BE2C (cell line): ENCODE results near the gene TATDN2.
"Not testable (repeated sequence)": the region's sequence is repeated elsewhere in the genome, so short reads cannot be mapped to it uniquely, and the experiment has no call there.

Source experiments
- DNase-seq: peaks from one replicate; pipeline ENCODE4 v3.0.0-alpha.2; 2020
- H3K27me3 ChIP-seq: fragments of 250-450 bp; sonication (Bioruptor Pico); 2 replicates; pipeline ENCODE4 v1.5.1; 2020; ENCODE audit warnings: mild to moderate bottlenecking
- H3K36me3 ChIP-seq: fragments of 250-450 bp; sonication (Bioruptor Pico); 2 replicates; pipeline ENCODE4 v1.5.1; 2020; ENCODE audit warnings: mild to moderate bottlenecking
- H3K4me1 ChIP-seq: fragments of 250-450 bp; sonication (Bioruptor Pico); 2 replicates; pipeline ENCODE4 v1.5.1; 2020
- H3K4me3 ChIP-seq: 2 replicates; pipeline ENCODE4 v1.5.1; 2011; ENCODE audit warnings: low read depth, low read length
- H3K9me3 ChIP-seq: fragments of 250-450 bp; sonication (Bioruptor Pico); 2 replicates; pipeline ENCODE4 v1.5.1; 2020
- CTCF ChIP-seq: IDR thresholded peaks from 2 replicates; pipeline ENCODE4 v1.5.1; 2012; ENCODE audit warnings: mild to moderate bottlenecking, low read depth, low read length

Gene TATDN2

GRCh38 chr3:10290481-10291176 is 42.4 kb downstream of the TATDN2 start:
- H3K27me3 ChIP-seq, result no peaks in the 10 kb centered on the region
- no peaks in the 10 kb centered on the region for H3K36me3 ChIP-seq
- no peak for TF ChIP-seq CTCF
- no peaks in the 10 kb centered on the region for H3K4me1 ChIP-seq
- H3K9me3 ChIP-seq, result no peaks in the 10 kb centered on the region
- H3K4me3 ChIP-seq, result no peak overlapping the region
- no peak for DNase-seq

GRCh38 chr3:10291641-10292040 is 43.4 kb downstream of the TATDN2 start:
- H3K27me3 ChIP-seq, result no peaks in the 10 kb centered on the region
- no peaks in the 10 kb centered on the region for H3K4me1 ChIP-seq
- H3K9me3 ChIP-seq, result no peaks in the 10 kb centered on the region
- DNase-seq, result no peak
- H3K4me3 ChIP-seq, result no peak overlapping the region
- no peaks in the 10 kb centered on the region for H3K36me3 ChIP-seq
- no peak for TF ChIP-seq CTCF

GRCh38 chr3:10292505-10293419 is 44.5 kb downstream of the TATDN2 start, which contains the start of gene GHRL:
Gene GHRL, minus strand, starts transcription at chr3:10292947. Its CDS starts 2,767 bp downstream, at chr3:10290180.
- Histone ChIP-seq H3K9me3 (no peaks in the 10 kb centered on the region), H3K27me3 (no peaks in the 10 kb centered on the region), H3K4me1 (no peaks in the 10 kb centered on the region), H3K36me3 (no peaks in the 10 kb centered on the region), H3K4me3 (no peak within 1 kb of the TSS)
- no peak for TF ChIP-seq CTCF
- DNase-seq, result no peak

GRCh38 chr3:10294030-10294586 is 45.8 kb downstream of the TATDN2 start:
- Histone ChIP-seq H3K4me3 (no peak overlapping the region), H3K27me3 (no peaks in the 10 kb centered on the region), H3K4me1 (no peaks in the 10 kb centered on the region), H3K36me3 (no peaks in the 10 kb centered on the region), H3K9me3 (no peaks in the 10 kb centered on the region)
- no peak for TF ChIP-seq CTCF
- DNase-seq, result no peak

- not testable (repeated sequence) for H3K9me3 ChIP-seq, H3K4me1 ChIP-seq, H3K4me3 ChIP-seq, H3K36me3 ChIP-seq, H3K27me3 ChIP-seq, DNase-seq
These were observed 49.8 kb downstream of the TATDN2 start for GRCh38 chr3:10298064-10298463.

GRCh38 chr3:10299175-10299574 is 50.9 kb downstream of the TATDN2 start:
- no peak for TF ChIP-seq CTCF
- Histone ChIP-seq H3K36me3 (peaks cover 8% of the 10 kb centered on the region), H3K9me3 (no peaks in the 10 kb centered on the region), H3K4me3 (no peak overlapping the region), H3K27me3 (no peaks in the 10 kb centered on the region), H3K4me1 (no peaks in the 10 kb centered on the region)
- no peak for DNase-seq
